Fibroblast of lung (primary cell): ENCODE measurements around the gene TESK1.

Source experiments
- CTCF ChIP-seq, 2 donors: IDR thresholded peaks in 1 of 2; conservative IDR thresholded peaks in 1 of 2; 1 replicate in 1 of 2; 2 replicates in 1 of 2; pipeline ENCODE4 v1.5.1; 2011 to 2012; ENCODE audit warnings: low read length in 2 of 2, control low read depth in 1 of 2, inconsistent platforms in 1 of 2, low read depth in 1 of 2, mild to moderate bottlenecking in 1 of 2
- EZH2 ChIP-seq: IDR thresholded peaks from 2 replicates; pipeline ENCODE4 v1.5.1; 2012; ENCODE audit warnings: low read length, control low read depth, mild to moderate bottlenecking; ENCODE audit errors: missing control alignments

GRCh38 chr9:35569206-35569605 is 35.9 kb upstream of the TESK1 start:
- TF ChIP-seq CTCF (conservative IDR thresholded peaks at IDR 0.05 in 1 of 2, IDR thresholded peaks at IDR 0.05 in 1 of 2; ENCODE audit: low read depth in 1 of 2, low read length in 2 of 2) = no peak
- no peak for TF ChIP-seq EZH2
